ENCODE measurements around the gene SLC7A6.
A peak's percentile ranks its signal among the peaks of the same experiment; 100 is the strongest.

The SLC7A6 gene

GRCh38 chr16:68310774-68311511 is 46.6 kb downstream of the SLC7A6 start, which contains the start of the genes PRMT7 and SLC7A6OS:
Gene PRMT7, plus strand, starts transcription at chr16:68311019. Its CDS starts 4,961 bp downstream, at chr16:68315980.
Gene SLC7A6OS, minus strand, starts transcription at chr16:68310946. Its CDS starts 20 bp downstream, at chr16:68310926.
- 1% methylated on average over 57 of the region's 62 CpGs for WGBS
- Histone ChIP-seq H2BK15ac (ENCODE audit: low read depth, poor library complexity, severe bottlenecking) (peak within 1 kb of the TSS; percentile 4), H3K27ac (ENCODE audit: low read length, poor library complexity, severe bottlenecking) (peak within 1 kb of the TSS; percentile 82), H3K18ac (ENCODE audit: low read depth in 1 of 2, low read length in 2 of 2) (peak within 1 kb of the TSS; percentile 40 to 95), H2BK5ac (ENCODE audit: low read depth, low read length, poor library complexity, severe bottlenecking) (no peak within 1 kb of the TSS), H3K9ac (ENCODE audit: low read length) (peak within 1 kb of the TSS; percentile 98), H3K27me3 (ENCODE audit: control insufficient read depth in 1 of 2, insufficient read depth in 1 of 2, low read length in 2 of 2) (no peaks in the 10 kb centered on the region), H3K4me2 (ENCODE audit: low read length, poor library complexity, severe bottlenecking) (peak within 1 kb of the TSS; percentile 75), H3K14ac (ENCODE audit: low read length in 2 of 2) (peak within 1 kb of the TSS in 1 of 2 experiments; percentile 79), H3K4me1 (ENCODE audit: control insufficient read depth, insufficient read depth, low read depth, low read length) (peaks cover 9% of the 10 kb centered on the region), H2BK12ac (ENCODE audit: low read length in 2 of 2) (peak within 1 kb of the TSS in 1 of 2 experiments; percentile 43), H3K23ac (ENCODE audit: low read length in 2 of 2) (peak within 1 kb of the TSS in 1 of 2 experiments; percentile 90), H2AFZ (ENCODE audit: low read depth, low read length) (peak within 1 kb of the TSS; percentile 84), H2AK5ac (ENCODE audit: low read length, severe bottlenecking) (no peak within 1 kb of the TSS), H4K91ac (ENCODE audit: low read length) (peak within 1 kb of the TSS; percentile 84), H3K4ac (ENCODE audit: low read depth in 1 of 2, low read length in 2 of 2) (peak within 1 kb of the TSS; percentile 10 to 62), H2BK120ac (ENCODE audit: low read depth, low read length) (no peak within 1 kb of the TSS), H4K8ac (ENCODE audit: low read length) (peak within 1 kb of the TSS; percentile 47), H3K4me3 (ENCODE audit: insufficient read depth in 1 of 2, low read depth in 1 of 2, low read length in 2 of 2) (peak within 1 kb of the TSS; percentile 92 to 100), H3K36me3 (ENCODE audit: control insufficient read depth in 1 of 2, insufficient read depth in 2 of 2, low read depth in 1 of 2, low read length in 2 of 2) (peaks cover 9 to 43% of the 10 kb centered on the region in 2 experiments), H3K79me1 (replicated peaks; ENCODE audit: low read length, poor library complexity, severe bottlenecking) (peaks cover 17% of the 10 kb centered on the region), H3K9me3 (ENCODE audit: control insufficient read depth, low read length) (no peaks in the 10 kb centered on the region)
- peak; percentile 94 for DNase-seq

- no peak overlapping the region for H2BK5ac ChIP-seq (ENCODE audit: low read depth, low read length, poor library complexity, severe bottlenecking)
- H3K4ac ChIP-seq (ENCODE audit: low read depth in 1 of 2, low read length in 2 of 2) = no peak overlapping the region
- H4K91ac ChIP-seq (ENCODE audit: low read length) = no peak overlapping the region
- no peak overlapping the region for H2AK5ac ChIP-seq (ENCODE audit: low read length, severe bottlenecking)
- H3K18ac ChIP-seq (ENCODE audit: low read depth in 1 of 2, low read length in 2 of 2) = no peak overlapping the region
- H2BK15ac ChIP-seq (ENCODE audit: low read depth, poor library complexity, severe bottlenecking) = no peak overlapping the region
- H3K36me3 ChIP-seq (ENCODE audit: control insufficient read depth in 1 of 2, insufficient read depth in 2 of 2, low read depth in 1 of 2, low read length in 2 of 2) = peaks cover 8 to 40% of the 10 kb centered on the region in 2 experiments
- no peak for DNase-seq
- no peak overlapping the region for H3K14ac ChIP-seq (ENCODE audit: low read length in 2 of 2)
- H3K9me3 ChIP-seq (ENCODE audit: control insufficient read depth, low read length) = no peaks in the 10 kb centered on the region
- H2BK12ac ChIP-seq (ENCODE audit: low read length in 2 of 2) = no peak overlapping the region
- H3K79me1 ChIP-seq (replicated peaks; ENCODE audit: low read length, poor library complexity, severe bottlenecking) = peaks cover 15% of the 10 kb centered on the region
- H3K4me2 ChIP-seq (ENCODE audit: low read length, poor library complexity, severe bottlenecking) = no peak overlapping the region
- no peak overlapping the region for H3K27ac ChIP-seq (ENCODE audit: low read length, poor library complexity, severe bottlenecking)
- H3K23ac ChIP-seq (ENCODE audit: low read length in 2 of 2) = no peak overlapping the region
- H2AFZ ChIP-seq (ENCODE audit: low read depth, low read length) = no peak overlapping the region
- no peak overlapping the region for H4K8ac ChIP-seq (ENCODE audit: low read length)
- no peak overlapping the region for H2BK120ac ChIP-seq (ENCODE audit: low read depth, low read length)
- no peaks in the 10 kb centered on the region for H3K27me3 ChIP-seq (ENCODE audit: control insufficient read depth in 1 of 2, insufficient read depth in 1 of 2, low read length in 2 of 2)
- H3K9ac ChIP-seq (ENCODE audit: low read length) = no peak overlapping the region
- peaks cover 9% of the 10 kb centered on the region for H3K4me1 ChIP-seq (ENCODE audit: control insufficient read depth, insufficient read depth, low read depth, low read length)
- WGBS = 84% methylated on average over 4 of the region's 4 CpGs
- no peak overlapping the region for H3K4me3 ChIP-seq (ENCODE audit: insufficient read depth in 1 of 2, low read depth in 1 of 2, low read length in 2 of 2)
These were observed 48.8 kb downstream of the SLC7A6 start for GRCh38 chr16:68313116-68313515.

- Histone ChIP-seq H2BK5ac (ENCODE audit: low read depth, low read length, poor library complexity, severe bottlenecking) (no peak overlapping the region), H4K91ac (ENCODE audit: low read length) (no peak overlapping the region), H3K4ac (ENCODE audit: low read depth in 1 of 2, low read length in 2 of 2) (no peak overlapping the region), H2AFZ (ENCODE audit: low read depth, low read length) (no peak overlapping the region), H3K4me2 (ENCODE audit: low read length, poor library complexity, severe bottlenecking) (no peak overlapping the region), H3K27me3 (ENCODE audit: control insufficient read depth in 1 of 2, insufficient read depth in 1 of 2, low read length in 2 of 2) (no peaks in the 10 kb centered on the region), H3K9me3 (ENCODE audit: control insufficient read depth, low read length) (no peaks in the 10 kb centered on the region), H4K8ac (ENCODE audit: low read length) (no peak overlapping the region), H2AK5ac (ENCODE audit: low read length, severe bottlenecking) (no peak overlapping the region), H3K9ac (ENCODE audit: low read length) (no peak overlapping the region), H2BK15ac (ENCODE audit: low read depth, poor library complexity, severe bottlenecking) (no peak overlapping the region), H3K36me3 (ENCODE audit: control insufficient read depth in 1 of 2, insufficient read depth in 2 of 2, low read depth in 1 of 2, low read length in 2 of 2) (peaks cover 32 to 73% of the 10 kb centered on the region in 2 experiments), H2BK12ac (ENCODE audit: low read length in 2 of 2) (no peak overlapping the region), H3K23ac (ENCODE audit: low read length in 2 of 2) (no peak overlapping the region), H3K4me3 (ENCODE audit: insufficient read depth in 1 of 2, low read depth in 1 of 2, low read length in 2 of 2) (no peak overlapping the region), H3K14ac (ENCODE audit: low read length in 2 of 2) (no peak overlapping the region), H3K79me1 (replicated peaks; ENCODE audit: low read length, poor library complexity, severe bottlenecking) (peaks cover 23% of the 10 kb centered on the region), H2BK120ac (ENCODE audit: low read depth, low read length) (no peak overlapping the region), H3K27ac (ENCODE audit: low read length, poor library complexity, severe bottlenecking) (no peak overlapping the region), H3K4me1 (ENCODE audit: control insufficient read depth, insufficient read depth, low read depth, low read length) (peaks cover 3% of the 10 kb centered on the region), H3K18ac (ENCODE audit: low read depth in 1 of 2, low read length in 2 of 2) (no peak overlapping the region)
- WGBS = 98% methylated on average over 6 of the region's 6 CpGs
- DNase-seq = no peak
These were observed 55.0 kb downstream of the SLC7A6 start for GRCh38 chr16:68319185-68319908.

GRCh38 chr16:68324336-68324735 is 60.0 kb downstream of the SLC7A6 start:
- WGBS = 96% methylated on average over 5 of the region's 5 CpGs
- Histone ChIP-seq H2AK5ac (ENCODE audit: low read length, severe bottlenecking) (no peak overlapping the region), H3K36me3 (ENCODE audit: control insufficient read depth in 1 of 2, insufficient read depth in 2 of 2, low read depth in 1 of 2, low read length in 2 of 2) (peaks cover 38 to 66% of the 10 kb centered on the region in 2 experiments), H3K4me1 (ENCODE audit: control insufficient read depth, insufficient read depth, low read depth, low read length) (no peaks in the 10 kb centered on the region), H3K4ac (ENCODE audit: low read depth in 1 of 2, low read length in 2 of 2) (no peak overlapping the region), H2BK5ac (ENCODE audit: low read depth, low read length, poor library complexity, severe bottlenecking) (no peak overlapping the region), H3K14ac (ENCODE audit: low read length in 2 of 2) (no peak overlapping the region), H3K27ac (ENCODE audit: low read length, poor library complexity, severe bottlenecking) (no peak overlapping the region), H3K23ac (ENCODE audit: low read length in 2 of 2) (no peak overlapping the region), H3K9ac (ENCODE audit: low read length) (no peak overlapping the region), H3K27me3 (ENCODE audit: control insufficient read depth in 1 of 2, insufficient read depth in 1 of 2, low read length in 2 of 2) (no peaks in the 10 kb centered on the region), H4K91ac (ENCODE audit: low read length) (no peak overlapping the region), H4K8ac (ENCODE audit: low read length) (no peak overlapping the region), H3K4me3 (ENCODE audit: insufficient read depth in 1 of 2, low read depth in 1 of 2, low read length in 2 of 2) (no peak overlapping the region), H2BK12ac (ENCODE audit: low read length in 2 of 2) (no peak overlapping the region), H2BK15ac (ENCODE audit: low read depth, poor library complexity, severe bottlenecking) (no peak overlapping the region), H2BK120ac (ENCODE audit: low read depth, low read length) (no peak overlapping the region), H3K9me3 (ENCODE audit: control insufficient read depth, low read length) (no peaks in the 10 kb centered on the region), H3K18ac (ENCODE audit: low read depth in 1 of 2, low read length in 2 of 2) (no peak overlapping the region), H3K4me2 (ENCODE audit: low read length, poor library complexity, severe bottlenecking) (no peak overlapping the region), H2AFZ (ENCODE audit: low read depth, low read length) (no peak overlapping the region), H3K79me1 (replicated peaks; ENCODE audit: low read length, poor library complexity, severe bottlenecking) (peaks cover 11% of the 10 kb centered on the region)
- DNase-seq = no peak
